Measurements from ENCODE around the gene ENTPD8.
"Not testable (repeated sequence)": the region's sequence is repeated elsewhere in the genome, so short reads cannot be mapped to it uniquely, and the experiment has no call there.

The ENTPD8 gene

GRCh38 chr9:137457406-137458193 is 16.4 kb upstream of the ENTPD8 start:
- DNase-seq: no peak

- DNase-seq: no peak
Measured at GRCh38 chr9:137456864-137457405, 15.8 kb upstream of the ENTPD8 start.

- no peak for DNase-seq
Measured at GRCh38 chr9:137456061-137456863, 15.1 kb upstream of the ENTPD8 start.

GRCh38 chr9:137455359-137455991 is 14.3 kb upstream of the ENTPD8 start:
- DNase-seq: no peak

- no peak for DNase-seq
Measured at GRCh38 chr9:137454597-137455358, 13.6 kb upstream of the ENTPD8 start.

GRCh38 chr9:137454145-137454596 is 13.0 kb upstream of the ENTPD8 start:
- DNase-seq: no peak

GRCh38 chr9:137453643-137454081 is 12.5 kb upstream of the ENTPD8 start:
- DNase-seq: peak; percentile 11

- DNase-seq: no peak
Measured at GRCh38 chr9:137452761-137453642, 11.8 kb upstream of the ENTPD8 start.

GRCh38 chr9:137452006-137452760 is 11.0 kb upstream of the ENTPD8 start:
- no peak for DNase-seq

GRCh38 chr9:137451264-137452005 is 10.3 kb upstream of the ENTPD8 start:
- DNase-seq: not testable (repeated sequence)

GRCh38 chr9:137450539-137451222 is 9.5 kb upstream of the ENTPD8 start:
- DNase-seq: not testable (repeated sequence)

- no peak for DNase-seq
Measured at GRCh38 chr9:137449931-137450538, 8.9 kb upstream of the ENTPD8 start.

GRCh38 chr9:137449081-137449844 is 8.1 kb upstream of the ENTPD8 start:
- no peak for DNase-seq

GRCh38 chr9:137448602-137448962 is 7.4 kb upstream of the ENTPD8 start:
- DNase-seq: no peak

GRCh38 chr9:137447722-137448601 is 6.8 kb upstream of the ENTPD8 start:
- DNase-seq: no peak

GRCh38 chr9:137446851-137447471 is 5.8 kb upstream of the ENTPD8 start:
- DNase-seq: no peak

Measured in NCI-H2029 treated with DMSO at 0.1 percent for 48 hours (cell line).